HG03558 (cell line): ENCODE data around the gene AGRP.
"Not testable (repeated sequence)": the region's sequence is repeated elsewhere in the genome, so short reads cannot be mapped to it uniquely, and the experiment has no call there.

Source experiments
- ATAC-seq: cut with Tn5 transposase; IDR thresholded peaks from one replicate; pipeline ENCODE4 v1.9.1; 2021; ENCODE audit warnings: moderate number of reproducible peaks; ENCODE audit not compliant: unreplicated experiment; ENCODE audit errors: extremely low read depth

The AGRP gene

GRCh38 chr16:67483150-67483549 is at the start of gene AGRP:
Gene AGRP, minus strand, starts transcription at chr16:67483547. Its CDS starts 149 bp downstream, at chr16:67483398.
- ATAC-seq, result no peak

- no peak for ATAC-seq
Observed at GRCh38 chr16:67531247-67531646, 47.9 kb upstream of the AGRP start.

- ATAC-seq, result no peak
Observed at GRCh38 chr16:67530013-67530939, 46.9 kb upstream of the AGRP start.

- no peak for ATAC-seq
Observed at GRCh38 chr16:67529582-67530012, 46.2 kb upstream of the AGRP start.

- no peak for ATAC-seq
Observed at GRCh38 chr16:67528870-67529581, 45.7 kb upstream of the AGRP start.

GRCh38 chr16:67528222-67528869 is 45.0 kb upstream of the AGRP start, which contains the start of gene RIPOR1:
Gene RIPOR1, plus strand, starts transcription at chr16:67528829. Its CDS starts 9,618 bp downstream, at chr16:67538447.
- ATAC-seq, result no peak

GRCh38 chr16:67526149-67526791 is 42.9 kb upstream of the AGRP start:
- no peak for ATAC-seq

- ATAC-seq, result no peak
Observed at GRCh38 chr16:67525176-67525860, 42.0 kb upstream of the AGRP start.

GRCh38 chr16:67521095-67521804 is 37.9 kb upstream of the AGRP start:
- ATAC-seq, result peak; percentile 37

GRCh38 chr16:67519242-67519641 is 35.9 kb upstream of the AGRP start:
- no peak for ATAC-seq

GRCh38 chr16:67518676-67519075 is 35.3 kb upstream of the AGRP start:
- ATAC-seq, result no peak

- no peak for ATAC-seq
Observed at GRCh38 chr16:67517661-67518423, 34.5 kb upstream of the AGRP start.

- no peak for ATAC-seq
Observed at GRCh38 chr16:67517155-67517445, 33.8 kb upstream of the AGRP start.

GRCh38 chr16:67516296-67517154 is 33.2 kb upstream of the AGRP start:
- no peak for ATAC-seq

- no peak for ATAC-seq
Observed at GRCh38 chr16:67514382-67514828, 31.1 kb upstream of the AGRP start.

GRCh38 chr16:67513892-67514291 is 30.5 kb upstream of the AGRP start:
- not testable (repeated sequence) for ATAC-seq

GRCh38 chr16:67509016-67509415 is 25.7 kb upstream of the AGRP start:
- no peak for ATAC-seq

- ATAC-seq, result no peak
Observed at GRCh38 chr16:67506468-67506867, 23.1 kb upstream of the AGRP start.
